ENCODE results near the gene GIPC2. TPM values are rescaled to one million over a fixed set of nuclear protein-coding genes. Genes with fewer than 3 reads are reported as not detected.
"Not testable (repeated sequence)": the region's sequence is repeated elsewhere in the genome, so short reads cannot be mapped to it uniquely, and the experiment has no call there.

GIPC2 gene
- polyA plus RNA-seq, 3 donors from 2014 or later, result 0.12 TPM; not detected in 2

- no peak for DNase-seq
- Mint-ChIP-seq H3K4me3 (no peak overlapping the region), H3K9me3 (no peaks in the 10 kb centered on the region), H3K36me3 (peaks cover 8 to 13% (median 10%) of the 10 kb centered on the region in 3 donors), H3K27ac (no peak overlapping the region), H3K4me1 (peaks cover 12 to 31% of the 10 kb centered on the region in 2 donors), H3K27me3 (ENCODE audit: low read depth in 3 of 3) (no peaks in the 10 kb centered on the region)
Observed at GRCh38 chr1:78011050-78011449, 34.7 kb upstream of the GIPC2 start.

GRCh38 chr1:78015148-78015547, 30.6 kb upstream of the GIPC2 start:
- no peaks in the 10 kb centered on the region for H3K27me3 Mint-ChIP-seq (ENCODE audit: low read depth in 3 of 3)
- no peaks in the 10 kb centered on the region for H3K9me3 Mint-ChIP-seq
- no peak overlapping the region for H3K27ac Mint-ChIP-seq
- H3K4me1 Mint-ChIP-seq, result peaks cover 0 to 5% of the 10 kb centered on the region in 2 donors
- DNase-seq, result no peak
- H3K36me3 Mint-ChIP-seq, result peaks cover 8 to 18% (median 10%) of the 10 kb centered on the region in 3 donors
- no peak overlapping the region for H3K4me3 Mint-ChIP-seq

GRCh38 chr1:78019024-78019423, 26.7 kb upstream of the GIPC2 start:
- no peaks in the 10 kb centered on the region for H3K9me3 Mint-ChIP-seq
- no peaks in the 10 kb centered on the region for H3K27me3 Mint-ChIP-seq (ENCODE audit: low read depth in 3 of 3)
- peaks cover 4 to 14% (median 5%) of the 10 kb centered on the region in 3 donors for H3K36me3 Mint-ChIP-seq
- no peak for DNase-seq
- no peak overlapping the region for H3K27ac Mint-ChIP-seq
- H3K4me1 Mint-ChIP-seq, result no peaks in the 10 kb centered on the region
- H3K4me3 Mint-ChIP-seq, result no peak overlapping the region

GRCh38 chr1:78021134-78021533, 24.6 kb upstream of the GIPC2 start:
- H3K27ac Mint-ChIP-seq; H3K9me3 Mint-ChIP-seq; H3K4me1 Mint-ChIP-seq; DNase-seq; H3K27me3 Mint-ChIP-seq (ENCODE audit: low read depth in 3 of 3); H3K36me3 Mint-ChIP-seq; H3K4me3 Mint-ChIP-seq: not testable (repeated sequence)

GRCh38 chr1:78029793-78030192, 16.0 kb upstream of the GIPC2 start:
- Mint-ChIP-seq H3K27ac (no peak overlapping the region), H3K9me3 (no peaks in the 10 kb centered on the region), H3K36me3 (no peaks in the 10 kb centered on the region), H3K4me1 (no peaks in the 10 kb centered on the region), H3K4me3 (no peak overlapping the region), H3K27me3 (ENCODE audit: low read depth in 3 of 3) (peaks cover 0 to 9% (median 1%) of the 10 kb centered on the region in 3 donors)
- DNase-seq, result no peak

- Mint-ChIP-seq H3K4me1 (no peaks in the 10 kb centered on the region), H3K4me3 (no peak overlapping the region), H3K27ac (no peak overlapping the region), H3K27me3 (ENCODE audit: low read depth in 3 of 3) (peaks cover 0 to 13% (median 2%) of the 10 kb centered on the region in 3 donors), H3K9me3 (no peaks in the 10 kb centered on the region), H3K36me3 (no peaks in the 10 kb centered on the region)
- no peak for DNase-seq
Observed at GRCh38 chr1:78032996-78033796, 12.6 kb upstream of the GIPC2 start.

- no peaks in the 10 kb centered on the region for H3K9me3 Mint-ChIP-seq
- peaks cover 0 to 13% (median 2%) of the 10 kb centered on the region in 3 donors for H3K27me3 Mint-ChIP-seq (ENCODE audit: low read depth in 3 of 3)
- DNase-seq, result no peak
- no peaks in the 10 kb centered on the region for H3K36me3 Mint-ChIP-seq
- H3K4me3 Mint-ChIP-seq, result no peak overlapping the region
- no peak overlapping the region for H3K27ac Mint-ChIP-seq
- H3K4me1 Mint-ChIP-seq, result no peaks in the 10 kb centered on the region
Observed at GRCh38 chr1:78033797-78034172, 12.0 kb upstream of the GIPC2 start.

- Mint-ChIP-seq H3K9me3 (no peaks in the 10 kb centered on the region), H3K27me3 (ENCODE audit: low read depth in 3 of 3) (peaks cover 0 to 13% (median 2%) of the 10 kb centered on the region in 3 donors), H3K36me3 (no peaks in the 10 kb centered on the region), H3K27ac (no peak overlapping the region), H3K4me1 (peaks cover 0 to under 1% of the 10 kb centered on the region in 2 donors), H3K4me3 (no peak overlapping the region)
- DNase-seq, result no peak
Observed at GRCh38 chr1:78035121-78035520, 10.6 kb upstream of the GIPC2 start.

GRCh38 chr1:78036450-78036849, 9.3 kb upstream of the GIPC2 start:
- H3K4me3 Mint-ChIP-seq, result no peak overlapping the region

GRCh38 chr1:78038071-78038470, 7.7 kb upstream of the GIPC2 start:
- Mint-ChIP-seq H3K27ac (no peak overlapping the region), H3K9me3 (no peaks in the 10 kb centered on the region), H3K4me3 (no peak overlapping the region), H3K4me1 (peaks cover 7 to 10% of the 10 kb centered on the region in 2 donors), H3K36me3 (no peaks in the 10 kb centered on the region), H3K27me3 (ENCODE audit: low read depth in 3 of 3) (peaks cover 2 to 11% (median 2%) of the 10 kb centered on the region in 3 donors)
- DNase-seq, result no peak

More at GRCh38 chr1:78036450-78036849, 9.3 kb upstream of the GIPC2 start:
- peaks cover 7 to 10% of the 10 kb centered on the region in 2 donors for H3K4me1 Mint-ChIP-seq
- H3K27me3 Mint-ChIP-seq (ENCODE audit: low read depth in 3 of 3), result peaks cover 0 to 13% (median 2%) of the 10 kb centered on the region in 3 donors
- H3K27ac Mint-ChIP-seq, result no peak overlapping the region
- no peaks in the 10 kb centered on the region for H3K9me3 Mint-ChIP-seq
- DNase-seq, result no peak
- no peaks in the 10 kb centered on the region for H3K36me3 Mint-ChIP-seq

GRCh38 chr1:78038491-78038939, 7.3 kb upstream of the GIPC2 start:
- Mint-ChIP-seq H3K4me3 (no peak overlapping the region), H3K4me1 (peaks cover 7 to 10% of the 10 kb centered on the region in 2 donors), H3K9me3 (no peaks in the 10 kb centered on the region), H3K27me3 (ENCODE audit: low read depth in 3 of 3) (peaks cover 2 to 14% (median 2%) of the 10 kb centered on the region in 3 donors), H3K36me3 (no peaks in the 10 kb centered on the region), H3K27ac (no peak overlapping the region)
- DNase-seq, result no peak

- no peak for DNase-seq
Observed at GRCh38 chr1:78040484-78041089, 5.2 kb upstream of the GIPC2 start.

GRCh38 chr1:78043436-78043835, 2.3 kb upstream of the GIPC2 start:
- Mint-ChIP-seq H3K9me3 (peaks cover 0 to 2% (median 0%) of the 10 kb centered on the region in 6 donors), H3K4me1 (peaks cover 19 to 28% of the 10 kb centered on the region in 2 donors), H3K27ac (no peak overlapping the region), H3K4me3 (no peak overlapping the region), H3K27me3 (ENCODE audit: low read depth in 3 of 3) (peaks cover 5 to 28% (median 11%) of the 10 kb centered on the region in 3 donors), H3K36me3 (no peaks in the 10 kb centered on the region)
- DNase-seq, result no peak

More at GRCh38 chr1:78040484-78041089, 5.2 kb upstream of the GIPC2 start:
- peaks cover 5 to 15% (median 5%) of the 10 kb centered on the region in 3 donors for H3K27me3 Mint-ChIP-seq (ENCODE audit: low read depth in 3 of 3)
- H3K4me1 Mint-ChIP-seq, result peaks cover 14 to 19% of the 10 kb centered on the region in 2 donors
- peaks cover 0 to 2% (median 0%) of the 10 kb centered on the region in 6 donors for H3K9me3 Mint-ChIP-seq
- peak overlapping the region in 4 of 5 donors; percentile 9 to 35 (median 20) for H3K4me3 Mint-ChIP-seq
- H3K36me3 Mint-ChIP-seq, result no peaks in the 10 kb centered on the region
- no peak overlapping the region for H3K27ac Mint-ChIP-seq
